ENCODE data around the gene CMTM4.

DNA sequence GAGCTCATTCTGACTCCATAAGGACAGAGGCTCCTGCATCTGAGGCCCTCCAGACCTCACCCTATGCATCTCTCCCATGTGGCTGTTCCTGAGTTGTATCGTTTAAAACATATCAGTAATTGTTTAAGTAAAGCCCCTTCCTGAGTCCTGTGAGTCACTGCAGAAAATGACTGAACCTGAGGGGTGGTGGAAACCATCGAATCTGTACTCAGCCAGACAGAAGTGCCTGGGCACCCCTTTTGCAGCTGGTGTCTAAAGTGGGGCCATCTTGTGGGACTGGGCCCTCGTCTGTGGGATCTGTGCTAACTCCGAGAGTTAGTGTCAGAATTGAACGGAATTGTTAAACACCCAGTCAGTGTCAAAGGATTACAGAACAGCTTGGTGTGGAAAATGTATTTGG, 66.7 kb downstream of the CMTM4 start:
- TF ChIP-seq, protein P1, sequence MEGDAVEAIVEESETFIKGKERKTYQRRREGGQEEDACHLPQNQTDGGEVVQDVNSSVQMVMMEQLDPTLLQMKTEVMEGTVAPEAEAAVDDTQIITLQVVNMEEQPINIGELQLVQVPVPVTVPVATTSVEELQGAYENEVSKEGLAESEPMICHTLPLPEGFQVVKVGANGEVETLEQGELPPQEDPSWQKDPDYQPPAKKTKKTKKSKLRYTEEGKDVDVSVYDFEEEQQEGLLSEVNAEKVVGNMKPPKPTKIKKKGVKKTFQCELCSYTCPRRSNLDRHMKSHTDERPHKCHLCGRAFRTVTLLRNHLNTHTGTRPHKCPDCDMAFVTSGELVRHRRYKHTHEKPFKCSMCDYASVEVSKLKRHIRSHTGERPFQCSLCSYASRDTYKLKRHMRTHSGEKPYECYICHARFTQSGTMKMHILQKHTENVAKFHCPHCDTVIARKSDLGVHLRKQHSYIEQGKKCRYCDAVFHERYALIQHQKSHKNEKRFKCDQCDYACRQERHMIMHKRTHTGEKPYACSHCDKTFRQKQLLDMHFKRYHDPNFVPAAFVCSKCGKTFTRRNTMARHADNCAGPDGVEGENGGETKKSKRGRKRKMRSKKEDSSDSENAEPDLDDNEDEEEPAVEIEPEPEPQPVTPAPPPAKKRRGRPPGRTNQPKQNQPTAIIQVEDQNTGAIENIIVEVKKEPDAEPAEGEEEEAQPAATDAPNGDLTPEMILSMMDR (IDR thresholded peaks at IDR 0.05), result no peak
- TF ChIP-seq POLR2AphosphoS5 (IDR thresholded peaks at IDR 0.05) (no peak), EP300 (IDR thresholded peaks at IDR 0.05) (no peak)

All from suprapubic skin (tissue), 4 donors.